Activated naive CD8-positive, alpha-beta T cell treated with anti-CD3 and anti-CD28 coated beads, Interleukin-2, amount 50 U/mL, for 24 hours (primary cell): ENCODE measurements around the gene HPS1.

ENCODE experiments used
- ATAC-seq: fragments of 150-1000 bp; cut with Tn5 transposase; one replicate; pipeline ENCODE4 v1.10.0; 2021
- DNase-seq: peaks from one replicate; pipeline ENCODE4 v3.0.0; 2021
- H3K27ac Mint-ChIP-seq: one replicate; pipeline ENCODE4 v1.8.0; 2021; ENCODE audit warnings: mild to moderate bottlenecking, mixed read lengths
- H3K27me3 Mint-ChIP-seq: one replicate; pipeline ENCODE4 v1.8.0; 2021; ENCODE audit warnings: mixed read lengths
- H3K36me3 Mint-ChIP-seq: one replicate; pipeline ENCODE4 v1.8.0; 2021; ENCODE audit warnings: low read depth, mixed read lengths
- H3K4me1 Mint-ChIP-seq: one replicate; pipeline ENCODE4 v1.8.0; 2021; ENCODE audit warnings: mixed read lengths
- H3K4me3 Mint-ChIP-seq: one replicate; pipeline ENCODE4 v1.8.0; 2021; ENCODE audit warnings: mild to moderate bottlenecking, moderate library complexity, mixed read lengths
- H3K9me3 Mint-ChIP-seq: one replicate; pipeline ENCODE4 v1.8.0; 2021; ENCODE audit warnings: mixed read lengths

The HPS1 gene

GRCh38 chr10:98456043-98456570, 9.4 kb upstream of the HPS1 start:
- no peak for ATAC-seq

GRCh38 chr10:98453729-98454128, 7.0 kb upstream of the HPS1 start:
- no peak overlapping the region for H3K4me3 Mint-ChIP-seq
- H3K27me3 Mint-ChIP-seq, result peaks cover 24% of the 10 kb centered on the region
- peaks cover 1% of the 10 kb centered on the region for H3K4me1 Mint-ChIP-seq
- ATAC-seq (no peak), DNase-seq (no peak)
- no peak overlapping the region for H3K27ac Mint-ChIP-seq
- no peaks in the 10 kb centered on the region for H3K9me3 Mint-ChIP-seq
- H3K36me3 Mint-ChIP-seq, result no peaks in the 10 kb centered on the region

More at GRCh38 chr10:98456043-98456570, 9.4 kb upstream of the HPS1 start:
- Mint-ChIP-seq H3K36me3 (no peaks in the 10 kb centered on the region), H3K27me3 (peaks cover 23% of the 10 kb centered on the region), H3K9me3 (no peaks in the 10 kb centered on the region), H3K4me1 (peaks cover 2% of the 10 kb centered on the region), H3K4me3 (no peak overlapping the region), H3K27ac (no peak overlapping the region)
- no peak for DNase-seq

- Mint-ChIP-seq H3K36me3 (no peaks in the 10 kb centered on the region), H3K27ac (no peak overlapping the region), H3K4me3 (no peak overlapping the region), H3K27me3 (peaks cover 13% of the 10 kb centered on the region), H3K4me1 (peaks cover 14% of the 10 kb centered on the region), H3K9me3 (no peaks in the 10 kb centered on the region)
- DNase-seq, result no peak
- no peak for ATAC-seq
These were observed 3.9 kb upstream of the HPS1 start for GRCh38 chr10:98450618-98451017.

- DNase-seq (no peak), ATAC-seq (no peak)
- Mint-ChIP-seq H3K4me1 (peaks cover 27% of the 10 kb centered on the region), H3K27ac (no peak overlapping the region), H3K9me3 (no peaks in the 10 kb centered on the region), H3K27me3 (peaks cover 13% of the 10 kb centered on the region), H3K36me3 (peaks cover 10% of the 10 kb centered on the region), H3K4me3 (no peak overlapping the region)
These were observed 2.6 kb upstream of the HPS1 start for GRCh38 chr10:98449287-98449686.

- Mint-ChIP-seq H3K4me3 (peak overlapping the region; percentile 88), H3K27ac (peak overlapping the region; percentile 82), H3K27me3 (peaks cover 5% of the 10 kb centered on the region), H3K36me3 (peaks cover 31% of the 10 kb centered on the region), H3K4me1 (peaks cover 48% of the 10 kb centered on the region), H3K9me3 (no peaks in the 10 kb centered on the region)
- peak; percentile 56 for DNase-seq
- ATAC-seq, result peak; percentile 53
These were observed 529 bp downstream of the HPS1 start for GRCh38 chr10:98446151-98446660.

GRCh38 chr10:98445200-98445812, 1.4 kb downstream of the HPS1 start:
- Mint-ChIP-seq H3K4me3 (peak overlapping the region; percentile 88), H3K27me3 (no peaks in the 10 kb centered on the region), H3K27ac (peak overlapping the region; percentile 82), H3K9me3 (no peaks in the 10 kb centered on the region), H3K4me1 (peaks cover 48% of the 10 kb centered on the region), H3K36me3 (peaks cover 38% of the 10 kb centered on the region)
- ATAC-seq (no peak), DNase-seq (no peak)

- DNase-seq, result no peak
- Mint-ChIP-seq H3K27ac (peak overlapping the region; percentile 11), H3K27me3 (no peaks in the 10 kb centered on the region), H3K9me3 (no peaks in the 10 kb centered on the region), H3K4me1 (peaks cover 48% of the 10 kb centered on the region), H3K4me3 (peak overlapping the region; percentile 88), H3K36me3 (peaks cover 46% of the 10 kb centered on the region)
- ATAC-seq, result no peak
These were observed 2.3 kb downstream of the HPS1 start for GRCh38 chr10:98444314-98445006.

GRCh38 chr10:98438715-98439114, 8.0 kb downstream of the HPS1 start:
- H3K27me3 Mint-ChIP-seq, result no peaks in the 10 kb centered on the region
- peaks cover 64% of the 10 kb centered on the region for H3K36me3 Mint-ChIP-seq
- DNase-seq (no peak), ATAC-seq (no peak)
- no peak overlapping the region for H3K4me3 Mint-ChIP-seq
- H3K27ac Mint-ChIP-seq, result no peak overlapping the region
- H3K9me3 Mint-ChIP-seq, result no peaks in the 10 kb centered on the region
- H3K4me1 Mint-ChIP-seq, result peaks cover 23% of the 10 kb centered on the region

- Mint-ChIP-seq H3K27me3 (no peaks in the 10 kb centered on the region), H3K27ac (no peak overlapping the region), H3K9me3 (no peaks in the 10 kb centered on the region), H3K4me3 (no peak overlapping the region), H3K36me3 (peaks cover 69% of the 10 kb centered on the region), H3K4me1 (peaks cover 10% of the 10 kb centered on the region)
- DNase-seq, result no peak
- no peak for ATAC-seq
These were observed 10.0 kb downstream of the HPS1 start for GRCh38 chr10:98436704-98437103.

- Mint-ChIP-seq H3K27ac (no peak overlapping the region), H3K4me3 (no peak overlapping the region), H3K4me1 (peaks cover 7% of the 10 kb centered on the region), H3K36me3 (peaks cover 68% of the 10 kb centered on the region), H3K27me3 (no peaks in the 10 kb centered on the region), H3K9me3 (no peaks in the 10 kb centered on the region)
- no peak for DNase-seq
- no peak for ATAC-seq
These were observed 11.6 kb downstream of the HPS1 start for GRCh38 chr10:98435178-98435577.

- Mint-ChIP-seq H3K27me3 (no peaks in the 10 kb centered on the region), H3K9me3 (no peaks in the 10 kb centered on the region), H3K27ac (no peak overlapping the region), H3K36me3 (peaks cover 58% of the 10 kb centered on the region), H3K4me3 (no peak overlapping the region), H3K4me1 (peaks cover 7% of the 10 kb centered on the region)
- ATAC-seq, result no peak
- no peak for DNase-seq
These were observed 12.6 kb downstream of the HPS1 start for GRCh38 chr10:98433881-98434732.

GRCh38 chr10:98433371-98433770, 13.4 kb downstream of the HPS1 start:
- no peaks in the 10 kb centered on the region for H3K9me3 Mint-ChIP-seq
- DNase-seq (no peak), ATAC-seq (no peak)
- H3K4me3 Mint-ChIP-seq, result no peak overlapping the region
- peaks cover 6% of the 10 kb centered on the region for H3K4me1 Mint-ChIP-seq
- H3K36me3 Mint-ChIP-seq, result peaks cover 55% of the 10 kb centered on the region
- H3K27me3 Mint-ChIP-seq, result no peaks in the 10 kb centered on the region
- H3K27ac Mint-ChIP-seq, result no peak overlapping the region

GRCh38 chr10:98432330-98432729, 14.4 kb downstream of the HPS1 start:
- Mint-ChIP-seq H3K27me3 (no peaks in the 10 kb centered on the region), H3K27ac (no peak overlapping the region), H3K36me3 (peaks cover 56% of the 10 kb centered on the region), H3K4me1 (no peaks in the 10 kb centered on the region), H3K4me3 (no peak overlapping the region), H3K9me3 (no peaks in the 10 kb centered on the region)
- DNase-seq (no peak), ATAC-seq (no peak)

- peak overlapping the region; percentile 23 for H3K27ac Mint-ChIP-seq
- DNase-seq, result no peak
- H3K9me3 Mint-ChIP-seq, result no peaks in the 10 kb centered on the region
- no peaks in the 10 kb centered on the region for H3K4me1 Mint-ChIP-seq
- H3K4me3 Mint-ChIP-seq, result no peak overlapping the region
- H3K36me3 Mint-ChIP-seq, result peaks cover 54% of the 10 kb centered on the region
- H3K27me3 Mint-ChIP-seq, result no peaks in the 10 kb centered on the region
- no peak for ATAC-seq
These were observed 15.7 kb downstream of the HPS1 start for GRCh38 chr10:98431016-98431415.
